ENCODE results near the gene KBTBD12.
A peak's percentile ranks its signal among the peaks of the same experiment; 100 is the strongest.

The KBTBD12 gene

GRCh38 chr3:127955728-127956127 is 40.7 kb downstream of the KBTBD12 start:
- DNase-seq = no peak

- DNase-seq = no peak
These were observed 44.0 kb downstream of the KBTBD12 start for GRCh38 chr3:127959041-127959440.

- DNase-seq = no peak
These were observed 44.8 kb downstream of the KBTBD12 start for GRCh38 chr3:127959873-127960272.

- DNase-seq = no peak
These were observed 45.5 kb downstream of the KBTBD12 start for GRCh38 chr3:127960421-127960965.

GRCh38 chr3:127961124-127961523 is 46.1 kb downstream of the KBTBD12 start:
- no peak for DNase-seq

- peak; percentile 76 for DNase-seq
These were observed 46.9 kb downstream of the KBTBD12 start for GRCh38 chr3:127961963-127962362.

- DNase-seq = no peak
These were observed 47.9 kb downstream of the KBTBD12 start for GRCh38 chr3:127962937-127963336.

GRCh38 chr3:127964053-127964452 is 49.0 kb downstream of the KBTBD12 start:
- DNase-seq = peak; percentile 90

- DNase-seq = no peak
These were observed 49.8 kb downstream of the KBTBD12 start for GRCh38 chr3:127964816-127965215.

GRCh38 chr3:127967316-127967715 is 52.3 kb downstream of the KBTBD12 start:
- no peak for DNase-seq

GRCh38 chr3:127970966-127971592 is 56.0 kb downstream of the KBTBD12 start:
- peak; percentile 52 for DNase-seq

GRCh38 chr3:127974226-127974625 is 59.2 kb downstream of the KBTBD12 start:
- DNase-seq = no peak

GRCh38 chr3:127975153-127976029 is 60.4 kb downstream of the KBTBD12 start:
- DNase-seq = no peak

GRCh38 chr3:127978636-127979035 is 63.6 kb downstream of the KBTBD12 start:
- DNase-seq = no peak

- no peak for DNase-seq
These were observed 64.4 kb downstream of the KBTBD12 start for GRCh38 chr3:127979473-127979872.

GRCh38 chr3:127981097-127981496 is 66.1 kb downstream of the KBTBD12 start:
- DNase-seq = no peak

- DNase-seq = no peak
These were observed 67.1 kb downstream of the KBTBD12 start for GRCh38 chr3:127982155-127982554.

GRCh38 chr3:127984241-127984975 is 69.4 kb downstream of the KBTBD12 start:
- no peak for DNase-seq

GRCh38 chr3:127985216-127985615 is 70.2 kb downstream of the KBTBD12 start:
- DNase-seq = no peak

GRCh38 chr3:127985655-127986225 is 70.7 kb downstream of the KBTBD12 start:
- DNase-seq = no peak

- DNase-seq = no peak
These were observed 71.8 kb downstream of the KBTBD12 start for GRCh38 chr3:127986803-127987202.

- no peak for DNase-seq
These were observed 72.4 kb downstream of the KBTBD12 start for GRCh38 chr3:127987309-127987995.
